GM12878 (cell line): ENCODE measurements around the gene MAST4. TPM values are rescaled to one million over a fixed set of nuclear protein-coding genes. Genes with fewer than 3 reads are reported as not detected.

Source experiments
- ATAC-seq: fragments of 200-7000 bp; cut with Tn5 transposase; 3 replicates; pipeline ENCODE4 v1.9.1; 2020; ENCODE audit warnings: mild to moderate bottlenecking, moderate library complexity
- BruUV-seq: library from RNA; stranded (reverse); fragments of 400-500 nt; replicated peaks from 2 replicates; lab custom pipeline; 2021; lab: Mats Ljungman, UMichigan
- CTCF ChIA-PET: fragments of 300-600 bp; sonication (Branson Sonifier 250); formaldehyde crosslinking; extraction: SDS; loops from one replicate; lab custom pipeline; 2021; ENCODE audit warnings: inconsistent platforms; lab: Yijun Ruan, JAX
- POLR2A ChIA-PET: fragments of 350-600 bp; formaldehyde crosslinking; extraction: SDS; loops from one replicate; lab custom pipeline; 2021; ENCODE audit warnings: inconsistent platforms; lab: Charles Lee
- RAD21 ChIA-PET: fragments of 300-600 bp; sonication (Branson Sonifier 250); formaldehyde crosslinking; loops from one replicate; lab custom pipeline; 2023; ENCODE audit warnings: antibody characterized with exemption; ENCODE audit not compliant: unreplicated experiment; lab: Charles Lee
- SMC1A ChIA-PET: fragments of 300-600 bp; sonication (Branson Sonifier 250); formaldehyde crosslinking; loops from one replicate; lab custom pipeline; 2023; ENCODE audit not compliant: unreplicated experiment, uncharacterized antibody; lab: Charles Lee
- DNase-seq: peaks from one replicate; pipeline ENCODE4 v3.0.0-alpha.2; 2011; ENCODE audit warnings: low read depth, low spot score
- FAIRE-seq: peaks from 3 replicates; lab custom pipeline; 2011; peaks lifted over from hg19 to GRCh38; lab: Jason Lieb, UNC
- H2AFZ ChIP-seq: 2 replicates; pipeline ENCODE4 v1.6.0; 2011; ENCODE audit warnings: low read depth, low read length, control low read depth; ENCODE audit not compliant: control insufficient read depth
- H3K27ac ChIP-seq: 2 replicates; pipeline ENCODE4 v1.5.1; 2011; ENCODE audit warnings: control low read depth; ENCODE audit not compliant: control insufficient read depth, insufficient read depth
- H3K27me3 ChIP-seq, 2 experiments: replicated peaks in 1 of 2; 2 replicates each; pipeline versions ENCODE4 v1.6.0 to v1.6.1; 2011; ENCODE audit warnings: low read length in 1 of 2; ENCODE audit not compliant: control insufficient read depth in 2 of 2, insufficient read depth in 2 of 2
- H3K36me3 ChIP-seq, 2 experiments: 2 replicates each; pipeline ENCODE4 v1.5.1; 2011; ENCODE audit warnings: low read length in 1 of 2; ENCODE audit not compliant: control insufficient read depth in 2 of 2, insufficient read depth in 2 of 2
- H3K4me1 ChIP-seq: 2 replicates; pipeline ENCODE4 v1.6.1; 2011; ENCODE audit warnings: mild to moderate bottlenecking, low read length, moderate library complexity, mixed read lengths; ENCODE audit not compliant: control insufficient read depth, insufficient read depth
- H3K4me2 ChIP-seq: 2 replicates; pipeline ENCODE4 v1.6.0; 2011; ENCODE audit warnings: control low read depth; ENCODE audit not compliant: control insufficient read depth, insufficient read depth
- H3K4me3 ChIP-seq: fragments of 200-600 bp; sonication (generic); 2 replicates; pipeline ENCODE4 v1.5.1; 2016
- H3K79me2 ChIP-seq: 2 replicates; pipeline ENCODE4 v1.6.0; 2011; ENCODE audit warnings: low read length; ENCODE audit not compliant: control insufficient read depth, insufficient read depth
- H3K9ac ChIP-seq: 2 replicates; pipeline ENCODE4 v1.8.0; 2011; ENCODE audit warnings: low read length, control low read depth, mixed read lengths; ENCODE audit not compliant: control insufficient read depth, insufficient read depth
- H3K9me3 ChIP-seq: replicated peaks from 3 replicates; pipeline ENCODE4 v1.5.1; 2011; ENCODE audit warnings: mild to moderate bottlenecking, low read length; ENCODE audit not compliant: control insufficient read depth, insufficient read depth
- H4K20me1 ChIP-seq: 2 replicates; pipeline ENCODE4 v1.6.0; 2011; ENCODE audit not compliant: control insufficient read depth, insufficient read depth
- BCLAF1 ChIP-seq: fragments of 450-650 bp; IDR thresholded peaks from 2 replicates; pipeline ENCODE4 v1.6.1; 2017; ENCODE audit warnings: antibody characterized with exemption, mild to moderate bottlenecking, moderate library complexity
- BHLHE40 ChIP-seq, 2 experiments: fragments of 450-650 bp in 1 of 2; IDR thresholded peaks; 2 replicates each; pipeline ENCODE4 v1.6.1; 2011 to 2017; ENCODE audit warnings: low read depth in 2 of 2, borderline replicate concordance in 1 of 2, improper control_type of control experiment in 1 of 2, low read length in 1 of 2, mild to moderate bottlenecking in 1 of 2
- CBX3 ChIP-seq: fragments of 200-600 bp; sonication (generic); IDR thresholded peaks from 2 replicates; pipeline ENCODE4 v1.6.1; 2016; ENCODE audit warnings: low read depth, borderline replicate concordance
- CTCF ChIP-seq, 3 experiments: IDR thresholded peaks in 2 of 3; conservative IDR thresholded peaks in 1 of 3; 2 replicates each; pipeline ENCODE4 v1.5.1; 2011; ENCODE audit warnings: low read depth in 3 of 3, low read length in 3 of 3, mild to moderate bottlenecking in 3 of 3, control low read depth in 2 of 3, moderate library complexity in 2 of 3, inconsistent platforms in 1 of 3, mixed read lengths in 1 of 3; ENCODE audit not compliant: control insufficient read depth in 2 of 3, insufficient read depth in 1 of 3; ENCODE audit errors: extremely low read depth in 1 of 3
- EED ChIP-seq: sonication (generic); IDR thresholded peaks from 2 replicates; pipeline ENCODE4 v1.6.1; 2016; ENCODE audit warnings: antibody characterized with exemption, low read depth
- IKZF1 ChIP-seq: fragments of 450-650 bp; conservative IDR thresholded peaks from 2 replicates; pipeline ENCODE4 v1.6.1; 2017; ENCODE audit warnings: antibody characterized with exemption, mild to moderate bottlenecking
- LARP7 ChIP-seq: fragments of 450-650 bp; IDR thresholded peaks from 2 replicates; pipeline ENCODE4 v1.6.1; 2017; ENCODE audit warnings: mild to moderate bottlenecking
- NR2C1 ChIP-seq: fragments of 450-650 bp; IDR thresholded peaks from 2 replicates; pipeline ENCODE4 v1.6.1; 2017; ENCODE audit warnings: antibody characterized with exemption, mild to moderate bottlenecking, moderate library complexity
- RAD51 ChIP-seq: fragments of 450-650 bp; IDR thresholded peaks from 2 replicates; pipeline ENCODE4 v1.6.1; 2016; ENCODE audit warnings: moderate library complexity, mild to moderate bottlenecking, inconsistent platforms
- RB1 ChIP-seq: fragments of 450-650 bp; formaldehyde crosslinking; IDR thresholded peaks from 2 replicates; pipeline ENCODE4 v1.6.1; 2017; ENCODE audit warnings: mild to moderate bottlenecking, borderline replicate concordance
- SRF ChIP-seq, 2 experiments: IDR thresholded peaks; 2 replicates each; pipeline ENCODE4 v1.6.1; 2011; ENCODE audit warnings: low read depth in 2 of 2, low read length in 2 of 2, mild to moderate bottlenecking in 1 of 2, moderate library complexity in 1 of 2
- STAT3 ChIP-seq: IDR thresholded peaks from 2 replicates; pipeline ENCODE4 v1.6.1; 2011; ENCODE audit warnings: low read depth, low read length, improper control_type of control experiment
- ZNF24 ChIP-seq: fragments of 450-650 bp; IDR thresholded peaks from 2 replicates; pipeline ENCODE4 v1.6.1; 2017; ENCODE audit warnings: antibody characterized with exemption, mild to moderate bottlenecking
- ZNF384 ChIP-seq: IDR thresholded peaks from 2 replicates; pipeline ENCODE4 v1.6.1; 2012; ENCODE audit warnings: low read depth, mild to moderate bottlenecking, low read length, improper control_type of control experiment, borderline replicate concordance
- WGBS: methylation state at CpG from one replicate; pipeline ENCODE4 v1.1.6; 2016; ENCODE audit warnings: low lambda C conversion rate; ENCODE audit not compliant: insufficient replicate concordance, insufficient coverage; ENCODE audit errors: missing lambda C conversion rate; 5-methylcytosine and 5-hydroxymethylcytosine counted together
- in situ Hi-C: fragments of 300-500 bp; cut with MboI; formaldehyde crosslinking; loops from 9 replicates; pipeline ENCODE4 v1.14.3; 2018; ENCODE audit warnings: mixed read lengths
- intact Hi-C: fragments of 100-400 bp; cut with micrococcal nuclease; formaldehyde crosslinking; loops from one replicate; pipeline ENCODE4 v1.14.2; 2022; ENCODE audit not compliant: unreplicated experiment
- polyA plus RNA-seq, 11 experiments: library from polyadenylated mRNA; depleted of rRNA in 4 of 11; unstranded in 6 of 11; stranded (reverse) in 5 of 11; fragments of >200 nt; fragmentation: Nextera tagmentation in 4 of 11; fragmentation: Illumina TruSeq in 1 of 11; extraction: Ambion mirVana in 4 of 11; extraction: Trizol in 1 of 11; gene quantifications; 1 replicate in 1 of 11; 2 replicates in 10 of 11; pipeline versions ENCODE4 v1.2.1 to v1.2.3, GENCODE V29; 2011 to 2016; ENCODE audit warnings: inconsistent platforms in 2 of 11, missing spikeins in 2 of 11, low read depth in 1 of 11
- total RNA-seq, 4 experiments: library from RNA; depleted of rRNA in 3 of 4; stranded (reverse); fragments of >200 nt in 3 of 4; fragmentation: Illumina TruSeq in 1 of 4; extraction: Trizol in 1 of 4; gene quantifications; 2 replicates each; pipeline versions ENCODE4 v1.2.1 to v1.2.3, GENCODE V29; 2013 to 2021
- TF ChIP-seq, protein P1 (sequence below): IDR thresholded peaks from 2 replicates; pipeline ENCODE4 v1.6.1; 2012; ENCODE audit warnings: mild to moderate bottlenecking, low read depth, low read length
- TF ChIP-seq, protein P2 (sequence below): fragments of 450-650 bp; IDR thresholded peaks from 2 replicates; pipeline ENCODE4 v1.6.1; 2017; ENCODE audit warnings: borderline replicate concordance

Gene MAST4
- total and polyA plus RNA-seq, 10 of the 15 experiments (the other 5 are each of a cell fraction or from before 2014, with no cell fraction given) = 0.02 to 1.6 (median 0.29) TPM; not detected in 1

- DNase-seq = no peak
- Histone ChIP-seq H3K4me3 (no peak overlapping the region), H3K9me3 (no peaks in the 10 kb centered on the region), H3K36me3 (no peaks in the 10 kb centered on the region), H3K4me1 (no peaks in the 10 kb centered on the region), H4K20me1 (no peaks in the 10 kb centered on the region), H3K27me3 (no peaks in the 10 kb centered on the region; a peak in 1 of 4 replicates), H3K27ac (no peak overlapping the region), H3K79me2 (no peaks in the 10 kb centered on the region), H3K9ac (no peak overlapping the region), H3K4me2 (no peak overlapping the region), H2AFZ (no peak overlapping the region)
- 45% methylated on average over 5 of the region's 5 CpGs for WGBS
- RAD21 ChIA-PET = interaction anchor here (1.7 kb wide), 1 partner anchor 434 kb away, joined by 6 read pairs; no protein-coding TSS in a partner anchor
- POLR2A ChIA-PET = interaction anchor here (0.7 kb wide), 1 partner anchor 946 kb away, joined by 3 read pairs; no protein-coding TSS in a partner anchor
- SMC1A ChIA-PET = no interaction called here
- FAIRE-seq = no peak
- BruUV-seq = no TSS peak
- intact Hi-C loops (no loop called here), in situ Hi-C loops (no loop called here)
- no peak for ATAC-seq
- CTCF ChIA-PET = no interaction called here
- no peak for TF ChIP-seq ZNF384
- TF ChIP-seq SRF (IDR thresholded peaks at IDR 0.05; ENCODE audit: low read depth in 2 of 2, low read length in 2 of 2) = no peak
- TF ChIP-seq IKZF1 = no peak
- TF ChIP-seq LARP7 = no peak
- no peak for TF ChIP-seq NR2C1
- TF ChIP-seq, protein P1, sequence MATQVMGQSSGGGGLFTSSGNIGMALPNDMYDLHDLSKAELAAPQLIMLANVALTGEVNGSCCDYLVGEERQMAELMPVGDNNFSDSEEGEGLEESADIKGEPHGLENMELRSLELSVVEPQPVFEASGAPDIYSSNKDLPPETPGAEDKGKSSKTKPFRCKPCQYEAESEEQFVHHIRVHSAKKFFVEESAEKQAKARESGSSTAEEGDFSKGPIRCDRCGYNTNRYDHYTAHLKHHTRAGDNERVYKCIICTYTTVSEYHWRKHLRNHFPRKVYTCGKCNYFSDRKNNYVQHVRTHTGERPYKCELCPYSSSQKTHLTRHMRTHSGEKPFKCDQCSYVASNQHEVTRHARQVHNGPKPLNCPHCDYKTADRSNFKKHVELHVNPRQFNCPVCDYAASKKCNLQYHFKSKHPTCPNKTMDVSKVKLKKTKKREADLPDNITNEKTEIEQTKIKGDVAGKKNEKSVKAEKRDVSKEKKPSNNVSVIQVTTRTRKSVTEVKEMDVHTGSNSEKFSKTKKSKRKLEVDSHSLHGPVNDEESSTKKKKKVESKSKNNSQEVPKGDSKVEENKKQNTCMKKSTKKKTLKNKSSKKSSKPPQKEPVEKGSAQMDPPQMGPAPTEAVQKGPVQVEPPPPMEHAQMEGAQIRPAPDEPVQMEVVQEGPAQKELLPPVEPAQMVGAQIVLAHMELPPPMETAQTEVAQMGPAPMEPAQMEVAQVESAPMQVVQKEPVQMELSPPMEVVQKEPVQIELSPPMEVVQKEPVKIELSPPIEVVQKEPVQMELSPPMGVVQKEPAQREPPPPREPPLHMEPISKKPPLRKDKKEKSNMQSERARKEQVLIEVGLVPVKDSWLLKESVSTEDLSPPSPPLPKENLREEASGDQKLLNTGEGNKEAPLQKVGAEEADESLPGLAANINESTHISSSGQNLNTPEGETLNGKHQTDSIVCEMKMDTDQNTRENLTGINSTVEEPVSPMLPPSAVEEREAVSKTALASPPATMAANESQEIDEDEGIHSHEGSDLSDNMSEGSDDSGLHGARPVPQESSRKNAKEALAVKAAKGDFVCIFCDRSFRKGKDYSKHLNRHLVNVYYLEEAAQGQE = no peak
- no peak for TF ChIP-seq EED
- TF ChIP-seq BHLHE40 (IDR thresholded peaks at IDR 0.05; ENCODE audit: borderline replicate concordance in 1 of 2, low read depth in 2 of 2, low read length in 1 of 2) = no peak
- TF ChIP-seq CBX3 = no peak
- no peak for TF ChIP-seq RAD51
- no peak for TF ChIP-seq STAT3
- TF ChIP-seq BCLAF1 = no peak
- TF ChIP-seq, protein P2, sequence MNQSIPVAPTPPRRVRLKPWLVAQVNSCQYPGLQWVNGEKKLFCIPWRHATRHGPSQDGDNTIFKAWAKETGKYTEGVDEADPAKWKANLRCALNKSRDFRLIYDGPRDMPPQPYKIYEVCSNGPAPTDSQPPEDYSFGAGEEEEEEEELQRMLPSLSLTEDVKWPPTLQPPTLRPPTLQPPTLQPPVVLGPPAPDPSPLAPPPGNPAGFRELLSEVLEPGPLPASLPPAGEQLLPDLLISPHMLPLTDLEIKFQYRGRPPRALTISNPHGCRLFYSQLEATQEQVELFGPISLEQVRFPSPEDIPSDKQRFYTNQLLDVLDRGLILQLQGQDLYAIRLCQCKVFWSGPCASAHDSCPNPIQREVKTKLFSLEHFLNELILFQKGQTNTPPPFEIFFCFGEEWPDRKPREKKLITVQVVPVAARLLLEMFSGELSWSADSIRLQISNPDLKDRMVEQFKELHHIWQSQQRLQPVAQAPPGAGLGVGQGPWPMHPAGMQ = no peak
- no peak for TF ChIP-seq CTCF (IDR thresholded peaks at IDR 0.05 in 2 of 3, conservative IDR thresholded peaks at IDR 0.05 in 1 of 3; ENCODE audit: control insufficient read depth in 2 of 3, extremely low read depth in 1 of 3, insufficient read depth in 1 of 3, low read depth in 3 of 3, low read length in 3 of 3)
- TF ChIP-seq RB1 = no peak
- TF ChIP-seq ZNF24 = no peak
Observed at GRCh38 chr5:66742896-66743247, 146.7 kb downstream of the MAST4 start.
